Caki2 (cell line): ENCODE data around the gene ESPN. TPM values are rescaled to one million over a fixed set of nuclear protein-coding genes. Genes with fewer than 3 reads are reported as not detected.
"Not testable (repeated sequence)": the region's sequence is repeated elsewhere in the genome, so short reads cannot be mapped to it uniquely, and the experiment has no call there.

Experiments used
- DNase-seq: peaks from one replicate; pipeline ENCODE4 v3.0.0-alpha.2; 2015; ENCODE audit warnings: low read depth
- in situ Hi-C: cut with HindIII; loops from 2 replicates; pipeline ENCODE4 v1.10.0; 2016; ENCODE audit warnings: low sequenced_read_pairs, low pct_unique_long_range_greater_than_20kb, mixed read lengths
- total RNA-seq: library from RNA; depleted of rRNA; stranded (reverse); fragments of >200 nt; shearing (Covaris generic); gene quantifications from 2 replicates; pipeline ENCODE4 v1.2.3, GENCODE V29; 2014; ENCODE audit warnings: low replicate concordance

The ESPN gene
- total RNA-seq, 1 experiment from 2014 or later = 4.8 TPM

- in situ Hi-C loops = no loop called here
- DNase-seq = no peak
These were observed 30.5 kb downstream of the ESPN start for GRCh38 chr1:6454856-6455751.

GRCh38 chr1:6455752-6456520 lies 31.4 kb downstream of the ESPN start:
- in situ Hi-C loops, DNase-seq: not testable (repeated sequence)

GRCh38 chr1:6456800-6457466 lies 32.4 kb downstream of the ESPN start:
- in situ Hi-C loops = no loop called here

GRCh38 chr1:6459850-6460265 lies 35.3 kb downstream of the ESPN start:
- DNase-seq = no peak
- in situ Hi-C loops = no loop called here

More at GRCh38 chr1:6456800-6457466, 32.4 kb downstream of the ESPN start:
- DNase-seq = no peak

GRCh38 chr1:6460301-6461050 lies 35.9 kb downstream of the ESPN start:
- in situ Hi-C loops = no loop called here
- no peak for DNase-seq

- no peak for DNase-seq
- in situ Hi-C loops = no loop called here
These were observed 36.5 kb downstream of the ESPN start for GRCh38 chr1:6461051-6461530.

GRCh38 chr1:6461538-6462411 lies 37.2 kb downstream of the ESPN start:
- no peak for DNase-seq
- in situ Hi-C loops = no loop called here

GRCh38 chr1:6462412-6463119 lies 38.0 kb downstream of the ESPN start:
- DNase-seq = no peak
- in situ Hi-C loops = no loop called here

GRCh38 chr1:6463120-6463412 lies 38.5 kb downstream of the ESPN start:
- DNase-seq = no peak
- in situ Hi-C loops = no loop called here

- DNase-seq = peak; percentile 41
- in situ Hi-C loops = no loop called here
These were observed 39.9 kb downstream of the ESPN start for GRCh38 chr1:6464514-6464836.

GRCh38 chr1:6464915-6465314 lies 40.3 kb downstream of the ESPN start:
- in situ Hi-C loops = no loop called here
- no peak for DNase-seq

GRCh38 chr1:6465461-6466005 lies 41.0 kb downstream of the ESPN start:
- in situ Hi-C loops = no loop called here
- no peak for DNase-seq

GRCh38 chr1:6466023-6466422 lies 41.4 kb downstream of the ESPN start, which contains the start of gene TNFRSF25:
TSS of gene TNFRSF25 (minus strand) at chr1:6466173. CDS start at chr1:6466107, 66 bp downstream.
- no peak for DNase-seq
- in situ Hi-C loops = no loop called here

GRCh38 chr1:6466751-6467150 lies 42.2 kb downstream of the ESPN start:
- in situ Hi-C loops = no loop called here
- DNase-seq = no peak

GRCh38 chr1:6467224-6467623 lies 42.6 kb downstream of the ESPN start:
- in situ Hi-C loops = no loop called here
- DNase-seq = no peak
